H9 (cell line): Measurements from ENCODE around the gene TTC28. TPM values are rescaled to one million over a fixed set of nuclear protein-coding genes. Genes with fewer than 3 reads are reported as not detected.

Experiments used
- DNase-seq: peaks from one replicate; pipeline ENCODE4 v3.0.0-alpha.2; 2017
- H2AFZ ChIP-seq: one replicate; pipeline ENCODE4 v1.6.1; 2013; ENCODE audit warnings: mild to moderate bottlenecking, low read length, control low read depth, moderate library complexity
- H2AK5ac ChIP-seq: 2 replicates; pipeline ENCODE4 v1.6.1; 2013; ENCODE audit warnings: low read length, control low read depth, mixed read lengths; ENCODE audit not compliant: insufficient read length
- H2BK120ac ChIP-seq: one replicate; pipeline ENCODE4 v1.6.1; 2013; ENCODE audit warnings: low read depth, mild to moderate bottlenecking, low read length, control low read depth, inconsistent platforms; ENCODE audit not compliant: poor library complexity, severe bottlenecking
- H2BK12ac ChIP-seq: 2 replicates; pipeline ENCODE4 v1.6.1; 2013; ENCODE audit warnings: low read length, control low read depth, mixed read lengths, low read depth; ENCODE audit not compliant: insufficient read length
- H2BK15ac ChIP-seq: 2 replicates; pipeline ENCODE4 v1.6.1; 2013; ENCODE audit warnings: low read depth, low read length, control low read depth
- H2BK20ac ChIP-seq: one replicate; pipeline ENCODE4 v1.6.1; 2013; ENCODE audit warnings: low read depth, mild to moderate bottlenecking, low read length, control low read depth, inconsistent platforms; ENCODE audit not compliant: poor library complexity, severe bottlenecking
- H2BK5ac ChIP-seq: 2 replicates; pipeline ENCODE4 v1.6.1; 2013; ENCODE audit warnings: low read length, control low read depth, mixed read lengths; ENCODE audit not compliant: insufficient read length
- H3K14ac ChIP-seq: 2 replicates; pipeline ENCODE4 v1.6.1; 2013; ENCODE audit warnings: low read length, control low read depth; ENCODE audit not compliant: insufficient read depth
- H3K18ac ChIP-seq: 2 replicates; pipeline ENCODE4 v1.6.1; 2013; ENCODE audit warnings: low read depth, mild to moderate bottlenecking, mixed read lengths, low read length, control low read depth; ENCODE audit not compliant: insufficient read length
- H3K23ac ChIP-seq: 2 replicates; pipeline ENCODE4 v1.6.1; 2013; ENCODE audit warnings: low read length, control low read depth, mixed read lengths, low read depth; ENCODE audit not compliant: insufficient read length
- H3K23me2 ChIP-seq: 2 replicates; pipeline ENCODE4 v1.6.1; 2013; ENCODE audit warnings: low read depth, mild to moderate bottlenecking, mixed read lengths, low read length, control low read depth; ENCODE audit not compliant: insufficient read length, poor library complexity, severe bottlenecking
- H3K27ac ChIP-seq: 2 replicates; pipeline ENCODE4 v1.5.1; 2013; ENCODE audit warnings: low read length, control low read depth, mixed read lengths, low read depth; ENCODE audit not compliant: insufficient read length
- H3K27me3 ChIP-seq: 2 replicates; pipeline ENCODE4 v1.6.1; 2013; ENCODE audit warnings: low read length, control low read depth, inconsistent platforms; ENCODE audit not compliant: insufficient read depth
- H3K4ac ChIP-seq: 2 replicates; pipeline ENCODE4 v1.6.1; 2013; ENCODE audit warnings: low read depth, mild to moderate bottlenecking, control low read depth, inconsistent platforms, low read length, moderate library complexity
- H3K4me1 ChIP-seq: 2 replicates; pipeline ENCODE4 v1.6.1; 2013; ENCODE audit warnings: low read length, control low read depth, inconsistent platforms; ENCODE audit not compliant: insufficient read depth
- H3K4me2 ChIP-seq: 2 replicates; pipeline ENCODE4 v1.6.1; 2013; ENCODE audit warnings: low read length, control low read depth, mixed read lengths; ENCODE audit not compliant: insufficient read length, insufficient read depth
- H3K56ac ChIP-seq: 2 replicates; pipeline ENCODE4 v1.6.1; 2013; ENCODE audit warnings: low read depth, mild to moderate bottlenecking, mixed read lengths, low read length, control low read depth; ENCODE audit not compliant: insufficient read length
- H3K79me1 ChIP-seq: 2 replicates; pipeline ENCODE4 v1.6.1; 2013; ENCODE audit warnings: low read depth, mild to moderate bottlenecking, moderate library complexity, low read length, control low read depth, inconsistent platforms; ENCODE audit not compliant: insufficient read depth, poor library complexity, severe bottlenecking
- H3K79me2 ChIP-seq: 2 replicates; pipeline ENCODE4 v1.6.1; 2013; ENCODE audit warnings: low read length, control low read depth, inconsistent platforms; ENCODE audit not compliant: insufficient read depth
- H3K9ac ChIP-seq: 2 replicates; pipeline ENCODE4 v1.6.1; 2013; ENCODE audit warnings: low read length, control low read depth, mixed read lengths; ENCODE audit not compliant: insufficient read length; ENCODE audit errors: extremely low read depth
- H3K9me3 ChIP-seq: one replicate; pipeline ENCODE4 v1.6.1; 2013; ENCODE audit warnings: low read depth, low read length, inconsistent platforms; ENCODE audit not compliant: control insufficient read depth
- H3T11ph ChIP-seq: one replicate; pipeline ENCODE4 v1.6.1; 2013; ENCODE audit warnings: mild to moderate bottlenecking, low read length, control low read depth, inconsistent platforms
- H4K20me1 ChIP-seq: one replicate; pipeline ENCODE4 v1.6.1; 2013; ENCODE audit not compliant: control insufficient read depth, insufficient read length, insufficient read depth
- H4K5ac ChIP-seq: 2 replicates; pipeline ENCODE4 v1.6.1; 2013; ENCODE audit warnings: low read depth, mild to moderate bottlenecking, mixed read lengths, low read length, control low read depth; ENCODE audit not compliant: insufficient read length
- H4K8ac ChIP-seq: replicated peaks from 2 replicates; pipeline ENCODE4 v1.6.1; 2013; ENCODE audit warnings: low read length, control low read depth, mixed read lengths, low read depth; ENCODE audit not compliant: insufficient read length
- H4K91ac ChIP-seq: 2 replicates; pipeline ENCODE4 v1.6.1; 2013; ENCODE audit warnings: low read depth, mild to moderate bottlenecking, moderate library complexity, mixed read lengths, low read length, control low read depth; ENCODE audit not compliant: insufficient read length
- H3K27ac Mint-ChIP-seq, 3 experiments: 2 replicates in 2 of 3; 3 replicates in 1 of 3; pipeline ENCODE4 v1.8.0; 2020 to 2021; ENCODE audit warnings: mixed read lengths in 3 of 3, mild to moderate bottlenecking in 1 of 3, moderate library complexity in 1 of 3
- H3K27me3 Mint-ChIP-seq: 2 replicates; pipeline ENCODE4 v1.8.0; 2021; ENCODE audit warnings: low read depth, mild to moderate bottlenecking, moderate library complexity, mixed read lengths
- H3K36me3 Mint-ChIP-seq, 3 experiments: 2 replicates in 2 of 3; 3 replicates in 1 of 3; pipeline ENCODE4 v1.8.0; 2020 to 2021; ENCODE audit warnings: low read depth in 3 of 3, mixed read lengths in 3 of 3; ENCODE audit not compliant: insufficient read depth in 1 of 3
- H3K4me1 Mint-ChIP-seq, 2 experiments: 2 replicates each; pipeline ENCODE4 v1.8.0; 2020; ENCODE audit warnings: mixed read lengths in 2 of 2
- H3K4me3 Mint-ChIP-seq, 2 experiments: 2 replicates in 1 of 2; 3 replicates in 1 of 2; pipeline ENCODE4 v1.8.0; 2020 to 2021; ENCODE audit warnings: mild to moderate bottlenecking in 2 of 2, mixed read lengths in 2 of 2, moderate library complexity in 1 of 2
- H3K9me3 Mint-ChIP-seq, 2 experiments: 2 replicates in 1 of 2; 3 replicates in 1 of 2; pipeline ENCODE4 v1.8.0; 2020; ENCODE audit warnings: mild to moderate bottlenecking in 2 of 2, mixed read lengths in 2 of 2, moderate library complexity in 1 of 2
- total RNA-seq: library from RNA; stranded (reverse); gene quantifications from 2 replicates; pipeline ENCODE4 v1.2.1, GENCODE V29; 2021
- TF ChIP-seq, protein P1 (sequence below): fragments of 200-600 bp; sonication (generic); conservative IDR thresholded peaks from 3 replicates; pipeline ENCODE4 v1.8.0; 2021; ENCODE audit warnings: antibody characterized with exemption, mild to moderate bottlenecking

Gene TTC28
- total RNA-seq, 1 experiment from 2014 or later = 13.6 TPM

DNA sequence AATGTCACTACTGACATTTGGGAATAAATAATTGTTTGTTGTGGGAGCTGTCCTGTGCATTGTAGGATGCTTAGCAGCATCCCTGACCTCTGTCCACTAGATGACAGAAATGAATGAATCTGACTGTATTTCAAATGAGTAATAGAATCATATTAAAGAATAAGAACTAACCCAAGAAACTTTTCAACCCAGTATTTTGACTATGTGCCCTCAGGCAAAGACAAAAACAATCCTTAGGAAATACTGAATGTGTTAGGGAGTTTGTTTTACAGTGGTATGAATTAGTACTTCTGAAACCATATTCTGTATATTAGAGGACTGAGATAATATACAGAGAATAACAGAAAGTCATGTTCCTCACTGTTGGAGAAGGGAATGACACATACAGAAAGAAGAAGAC, 439.7 kb downstream of the TTC28 start:
- Histone ChIP-seq H4K5ac (no peak overlapping the region), H3K27ac (no peak overlapping the region), H3K27me3 (no peaks in the 10 kb centered on the region), H3T11ph (no peak overlapping the region), H2BK15ac (no peak overlapping the region), H3K79me1 (no peaks in the 10 kb centered on the region), H3K56ac (no peak overlapping the region), H2AFZ (no peak overlapping the region), H3K9ac (no peak overlapping the region), H3K4me2 (no peak overlapping the region), H3K79me2 (no peaks in the 10 kb centered on the region), H4K8ac (no peak overlapping the region), H3K23me2 (no peaks in the 10 kb centered on the region), H3K18ac (no peak overlapping the region), H2BK5ac (no peak overlapping the region), H2BK12ac (no peak overlapping the region), H3K4ac (no peak overlapping the region), H3K23ac (no peak overlapping the region), H3K14ac (no peak overlapping the region), H4K91ac (no peak overlapping the region), H2BK120ac (no peak overlapping the region), H2BK20ac (no peak overlapping the region), H2AK5ac (no peak overlapping the region), H3K9me3 (no peaks in the 10 kb centered on the region), H3K4me1 (no peaks in the 10 kb centered on the region), H4K20me1 (no peaks in the 10 kb centered on the region)
- H3K4me3 Mint-ChIP-seq = no peak overlapping the region
- TF ChIP-seq, protein P1, sequence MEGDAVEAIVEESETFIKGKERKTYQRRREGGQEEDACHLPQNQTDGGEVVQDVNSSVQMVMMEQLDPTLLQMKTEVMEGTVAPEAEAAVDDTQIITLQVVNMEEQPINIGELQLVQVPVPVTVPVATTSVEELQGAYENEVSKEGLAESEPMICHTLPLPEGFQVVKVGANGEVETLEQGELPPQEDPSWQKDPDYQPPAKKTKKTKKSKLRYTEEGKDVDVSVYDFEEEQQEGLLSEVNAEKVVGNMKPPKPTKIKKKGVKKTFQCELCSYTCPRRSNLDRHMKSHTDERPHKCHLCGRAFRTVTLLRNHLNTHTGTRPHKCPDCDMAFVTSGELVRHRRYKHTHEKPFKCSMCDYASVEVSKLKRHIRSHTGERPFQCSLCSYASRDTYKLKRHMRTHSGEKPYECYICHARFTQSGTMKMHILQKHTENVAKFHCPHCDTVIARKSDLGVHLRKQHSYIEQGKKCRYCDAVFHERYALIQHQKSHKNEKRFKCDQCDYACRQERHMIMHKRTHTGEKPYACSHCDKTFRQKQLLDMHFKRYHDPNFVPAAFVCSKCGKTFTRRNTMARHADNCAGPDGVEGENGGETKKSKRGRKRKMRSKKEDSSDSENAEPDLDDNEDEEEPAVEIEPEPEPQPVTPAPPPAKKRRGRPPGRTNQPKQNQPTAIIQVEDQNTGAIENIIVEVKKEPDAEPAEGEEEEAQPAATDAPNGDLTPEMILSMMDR = no peak
- H3K27me3 Mint-ChIP-seq = peaks cover 32% of the 10 kb centered on the region
- no peaks in the 10 kb centered on the region; a peak in 2 of 5 replicates for H3K9me3 Mint-ChIP-seq
- H3K4me1 Mint-ChIP-seq = no peaks in the 10 kb centered on the region
- H3K36me3 Mint-ChIP-seq = peaks cover 0 to 4% (median 0%) of the 10 kb centered on the region in 3 experiments; a peak in 2 of 7 replicates
- no peak overlapping the region for H3K27ac Mint-ChIP-seq
- DNase-seq = no peak
